ENCODE measurements around the gene AKT2. TPM values are rescaled to one million over a fixed set of nuclear protein-coding genes. Genes with fewer than 3 reads are reported as not detected.

Gene AKT2
- total RNA-seq, 3 donors from 2014 or later (not counting 1 experiment from before 2014, with no cell fraction given): 234 to 292 (median 261) TPM

DNA sequence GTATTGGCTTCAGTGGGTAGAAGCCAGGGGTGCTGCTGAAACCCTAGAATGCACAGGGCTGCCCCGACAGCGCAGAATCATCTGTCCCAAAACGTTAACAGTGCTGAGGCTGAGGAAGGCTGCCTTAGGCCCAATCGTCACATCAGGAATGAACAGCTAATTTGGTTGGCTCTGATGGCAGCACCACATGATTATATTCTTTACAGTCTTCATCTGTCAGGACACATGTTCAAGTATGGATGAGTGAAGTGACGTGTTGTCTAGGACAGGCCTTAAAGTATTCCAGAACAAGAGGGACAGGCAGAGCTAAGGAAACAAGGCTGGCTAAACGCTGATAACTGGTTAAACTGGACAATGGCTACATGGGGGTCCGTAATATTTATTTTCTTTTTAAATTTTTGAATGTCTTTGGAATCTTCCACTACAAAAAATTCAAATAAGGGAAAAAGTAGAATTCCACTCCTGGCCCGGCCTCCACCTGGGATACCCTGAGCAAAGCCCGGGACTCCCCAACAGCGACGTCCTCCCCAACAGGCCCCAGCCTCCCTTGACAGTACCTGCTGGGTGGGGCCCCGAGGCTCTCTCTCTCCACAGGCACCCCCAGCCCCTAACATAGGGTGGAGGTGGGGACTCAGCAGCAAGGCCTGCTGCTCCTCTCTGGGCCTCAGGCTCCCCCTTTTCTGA, 43.9 kb downstream of the AKT2 start:
- no peaks in the 10 kb centered on the region for H3K27me3 ChIP-seq (ENCODE audit: control insufficient read depth, insufficient read depth, low read length)
- 96% methylated on average over 10 of the region's 12 CpGs for WGBS (ENCODE audit: insufficient coverage)
- H3K27ac ChIP-seq (ENCODE audit: low read length): no peak overlapping the region
- peak overlapping the region in 1 of 2 donors; percentile 83 for H3K27ac Mint-ChIP-seq
- no peak for TF ChIP-seq CTCF (IDR thresholded peaks at IDR 0.05)
- no peaks in the 10 kb centered on the region for H3K27me3 Mint-ChIP-seq (ENCODE audit: low read depth in 2 of 2)
- no peaks in the 10 kb centered on the region for H3K36me3 Mint-ChIP-seq
- no peaks in the 10 kb centered on the region for H3K4me1 ChIP-seq (ENCODE audit: control insufficient read depth, insufficient read depth, low read length)
- H3K4me1 Mint-ChIP-seq: peaks cover 10 to 31% of the 10 kb centered on the region in 2 donors
- peaks cover 53% of the 10 kb centered on the region for H3K36me3 ChIP-seq (ENCODE audit: control insufficient read depth, insufficient read depth, low read length)
- H3K4me3 Mint-ChIP-seq: no peak overlapping the region
- no peaks in the 10 kb centered on the region for H3K9me3 Mint-ChIP-seq
- intact Hi-C loops (cut with micrococcal nuclease): no loop called here
- H3K4me3 ChIP-seq (ENCODE audit: low read length): no peak overlapping the region
- no peaks in the 10 kb centered on the region for H3K9me3 ChIP-seq (ENCODE audit: control insufficient read depth, insufficient read depth, low read length)
- no peak for ATAC-seq
- no peak for DNase-seq

DNA sequence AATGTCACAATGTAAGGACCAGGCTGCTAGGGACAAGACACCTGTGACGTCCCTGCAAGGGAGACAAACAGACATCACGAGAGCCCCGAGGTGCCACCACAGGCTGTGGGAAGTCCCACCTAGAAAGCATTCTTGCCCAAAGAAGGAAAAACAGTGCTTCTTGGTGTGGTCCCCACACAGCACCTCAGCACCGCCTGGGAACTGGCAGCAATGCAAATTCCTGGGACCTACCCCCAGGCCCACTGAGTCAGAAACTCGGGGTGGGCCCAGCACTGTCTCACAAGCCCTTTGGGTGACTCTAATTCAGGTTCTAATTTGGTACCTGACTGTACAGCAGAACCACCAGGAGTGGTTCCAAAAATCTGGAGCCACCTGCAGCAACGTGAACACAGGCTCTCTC, 44.8 kb downstream of the AKT2 start:
- ATAC-seq (no peak), DNase-seq (no peak)
- no peak overlapping the region for H3K27ac ChIP-seq (ENCODE audit: low read length)
- H3K36me3 Mint-ChIP-seq: no peaks in the 10 kb centered on the region
- no peak overlapping the region for H3K4me3 ChIP-seq (ENCODE audit: low read length)
- no peaks in the 10 kb centered on the region for H3K27me3 ChIP-seq (ENCODE audit: control insufficient read depth, insufficient read depth, low read length)
- no peak overlapping the region for H3K4me3 Mint-ChIP-seq
- H3K4me1 Mint-ChIP-seq: peaks cover 9 to 29% of the 10 kb centered on the region in 2 donors
- H3K4me1 ChIP-seq (ENCODE audit: control insufficient read depth, insufficient read depth, low read length): no peaks in the 10 kb centered on the region
- H3K9me3 ChIP-seq (ENCODE audit: control insufficient read depth, insufficient read depth, low read length): no peaks in the 10 kb centered on the region
- TF ChIP-seq CTCF (IDR thresholded peaks at IDR 0.05): no peak
- no peak overlapping the region for H3K27ac Mint-ChIP-seq
- peaks cover 62% of the 10 kb centered on the region for H3K36me3 ChIP-seq (ENCODE audit: control insufficient read depth, insufficient read depth, low read length)
- H3K27me3 Mint-ChIP-seq (ENCODE audit: low read depth in 2 of 2): no peaks in the 10 kb centered on the region
- intact Hi-C loops (cut with micrococcal nuclease): no loop called here
- no peaks in the 10 kb centered on the region for H3K9me3 Mint-ChIP-seq
- 90% methylated on average over 6 of the region's 6 CpGs for WGBS (ENCODE audit: insufficient coverage)

- WGBS (ENCODE audit: insufficient coverage): 96% methylated on average over 12 of the region's 12 CpGs
- no peaks in the 10 kb centered on the region for H3K4me1 ChIP-seq (ENCODE audit: control insufficient read depth, insufficient read depth, low read length)
- no peak for DNase-seq
- no peaks in the 10 kb centered on the region for H3K9me3 ChIP-seq (ENCODE audit: control insufficient read depth, insufficient read depth, low read length)
- intact Hi-C loops (cut with micrococcal nuclease): no loop called here
- no peak overlapping the region for H3K27ac ChIP-seq (ENCODE audit: low read length)
- ATAC-seq: no peak
- TF ChIP-seq CTCF (IDR thresholded peaks at IDR 0.05): no peak
- H3K27me3 ChIP-seq (ENCODE audit: control insufficient read depth, insufficient read depth, low read length): no peaks in the 10 kb centered on the region
- Mint-ChIP-seq H3K27me3 (ENCODE audit: low read depth in 2 of 2) (no peaks in the 10 kb centered on the region), H3K27ac (no peak overlapping the region), H3K9me3 (no peaks in the 10 kb centered on the region), H3K4me1 (peaks cover 3 to 21% of the 10 kb centered on the region in 2 donors), H3K4me3 (no peak overlapping the region), H3K36me3 (no peaks in the 10 kb centered on the region)
- no peak overlapping the region for H3K4me3 ChIP-seq (ENCODE audit: low read length)
- H3K36me3 ChIP-seq (ENCODE audit: control insufficient read depth, insufficient read depth, low read length): peaks cover 67% of the 10 kb centered on the region
These were observed 45.5 kb downstream of the AKT2 start for GRCh38 chr19:40239415-40240226.
